CD4-positive, alpha-beta T cell treated with Interleukin-17A for 1 hour (primary cell): ENCODE results near the gene PPP3CA.

Source experiments
- DNase-seq: peaks from one replicate; pipeline ENCODE4 v3.0.0-alpha.2; 2020

Gene PPP3CA

GRCh38 chr4:100985576-100985975 is 361.8 kb downstream of the PPP3CA start:
- no peak for DNase-seq

- DNase-seq: no peak
Observed at GRCh38 chr4:100984901-100985300, 362.4 kb downstream of the PPP3CA start.

- DNase-seq: no peak
Observed at GRCh38 chr4:100983426-100983825, 363.9 kb downstream of the PPP3CA start.

GRCh38 chr4:100982345-100982744 is 365.0 kb downstream of the PPP3CA start:
- peak; percentile 1 for DNase-seq

- DNase-seq: no peak
Observed at GRCh38 chr4:100981447-100982204, 365.7 kb downstream of the PPP3CA start.

GRCh38 chr4:100979736-100980135 is 367.6 kb downstream of the PPP3CA start:
- no peak for DNase-seq

- DNase-seq: no peak
Observed at GRCh38 chr4:100977746-100978397, 369.5 kb downstream of the PPP3CA start.

- DNase-seq: no peak
Observed at GRCh38 chr4:100977274-100977673, 370.1 kb downstream of the PPP3CA start.
